Measurements from ENCODE around the gene TOX3. TPM values are rescaled to one million over a fixed set of nuclear protein-coding genes. Genes with fewer than 3 reads are reported as not detected.

Gene TOX3
- total RNA-seq, 1 donor from 2014 or later: not detected

- no peak for TF ChIP-seq CTCF (IDR thresholded peaks at IDR 0.05)
- Mint-ChIP-seq H3K27me3 (ENCODE audit: low read depth) (peaks cover 2% of the 10 kb centered on the region), H3K4me3 (ENCODE audit: unreplicated experiment) (no peak overlapping the region), H3K9me3 (ENCODE audit: low read depth) (no peaks in the 10 kb centered on the region), H3K36me3 (ENCODE audit: low read depth) (no peaks in the 10 kb centered on the region), H3K4me1 (ENCODE audit: low read depth) (no peaks in the 10 kb centered on the region), H3K27ac (ENCODE audit: unreplicated experiment) (no peak overlapping the region)
- no peak for DNase-seq (ENCODE audit: low spot score)
Measured at GRCh38 chr16:52491216-52491615, 55.7 kb downstream of the TOX3 start.

- no peak for TF ChIP-seq CTCF (IDR thresholded peaks at IDR 0.05)
- Mint-ChIP-seq H3K36me3 (ENCODE audit: low read depth) (no peaks in the 10 kb centered on the region), H3K27me3 (ENCODE audit: low read depth) (peaks cover 2% of the 10 kb centered on the region), H3K27ac (ENCODE audit: unreplicated experiment) (no peak overlapping the region), H3K4me3 (ENCODE audit: unreplicated experiment) (no peak overlapping the region), H3K4me1 (ENCODE audit: low read depth) (no peaks in the 10 kb centered on the region), H3K9me3 (ENCODE audit: low read depth) (no peaks in the 10 kb centered on the region)
- no peak for DNase-seq (ENCODE audit: low spot score)
Measured at GRCh38 chr16:52489894-52490293, 57.0 kb downstream of the TOX3 start.

GRCh38 chr16:52488837-52489289, 58.1 kb downstream of the TOX3 start:
- no peaks in the 10 kb centered on the region for H3K36me3 Mint-ChIP-seq (ENCODE audit: low read depth)
- peaks cover 2% of the 10 kb centered on the region for H3K27me3 Mint-ChIP-seq (ENCODE audit: low read depth)
- no peak for DNase-seq (ENCODE audit: low spot score)
- no peak for TF ChIP-seq CTCF (IDR thresholded peaks at IDR 0.05)
- no peaks in the 10 kb centered on the region for H3K4me1 Mint-ChIP-seq (ENCODE audit: low read depth)
- H3K4me3 Mint-ChIP-seq (ENCODE audit: unreplicated experiment): no peak overlapping the region
- no peak overlapping the region for H3K27ac Mint-ChIP-seq (ENCODE audit: unreplicated experiment)
- H3K9me3 Mint-ChIP-seq (ENCODE audit: low read depth): no peaks in the 10 kb centered on the region

GRCh38 chr16:52487849-52488457, 59.0 kb downstream of the TOX3 start:
- Mint-ChIP-seq H3K9me3 (ENCODE audit: low read depth) (no peaks in the 10 kb centered on the region), H3K36me3 (ENCODE audit: low read depth) (peaks cover 1% of the 10 kb centered on the region), H3K4me1 (ENCODE audit: low read depth) (no peaks in the 10 kb centered on the region), H3K27ac (ENCODE audit: unreplicated experiment) (no peak overlapping the region), H3K27me3 (ENCODE audit: low read depth) (no peaks in the 10 kb centered on the region), H3K4me3 (ENCODE audit: unreplicated experiment) (no peak overlapping the region)
- TF ChIP-seq CTCF (IDR thresholded peaks at IDR 0.05): no peak
- DNase-seq (ENCODE audit: low spot score): no peak

DNA sequence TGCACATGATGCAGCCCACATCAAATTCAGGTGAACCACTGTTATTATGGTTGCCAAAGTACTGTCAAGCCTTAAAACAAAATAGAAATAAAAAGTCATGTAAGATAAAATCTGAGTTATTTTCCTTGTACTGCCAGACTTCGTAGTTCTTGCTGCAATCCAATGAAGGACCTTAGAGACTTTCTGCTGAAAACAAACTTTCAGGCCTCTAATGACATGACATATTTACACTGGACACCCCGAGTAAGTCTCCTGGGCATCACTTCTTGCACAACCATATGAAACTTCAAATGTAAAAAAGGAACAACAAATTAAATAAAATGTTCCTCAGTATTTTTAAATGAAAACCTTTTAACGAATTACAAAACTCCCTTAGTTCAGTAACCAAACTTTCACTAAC, 66.7 kb downstream of the TOX3 start:
- no peak for TF ChIP-seq CTCF (IDR thresholded peaks at IDR 0.05)

More for the DNA sequence above, 66.7 kb downstream of the TOX3 start:
- no peaks in the 10 kb centered on the region for H3K4me1 Mint-ChIP-seq (ENCODE audit: low read depth)
- H3K4me3 Mint-ChIP-seq (ENCODE audit: unreplicated experiment): no peak overlapping the region
- H3K36me3 Mint-ChIP-seq (ENCODE audit: low read depth): peaks cover 2% of the 10 kb centered on the region
- no peaks in the 10 kb centered on the region for H3K9me3 Mint-ChIP-seq (ENCODE audit: low read depth)
- no peak overlapping the region for H3K27ac Mint-ChIP-seq (ENCODE audit: unreplicated experiment)
- peaks cover 6% of the 10 kb centered on the region for H3K27me3 Mint-ChIP-seq (ENCODE audit: low read depth)
- DNase-seq (ENCODE audit: low spot score): no peak

Data from chondrocyte (in vitro differentiated cells).